Ascending aorta (tissue), 2 donors: ENCODE results near the gene SOHLH2. TPM values are rescaled to one million over a fixed set of nuclear protein-coding genes. Genes with fewer than 3 reads are reported as not detected.

ENCODE experiments used
- DNase-seq, 2 donors: peaks; one replicate each; pipeline ENCODE4 v3.0.0-alpha.2; 2019; ENCODE audit warnings: low spot score in 2 of 2
- H3K27ac ChIP-seq, 2 donors: fragments of 200-600 bp; sonication (generic); one replicate each; pipeline ENCODE4 v1.5.1; 2016 to 2017; ENCODE audit warnings: mild to moderate bottlenecking in 1 of 2
- H3K27me3 ChIP-seq: fragments of 200-600 bp; sonication (generic); one replicate; pipeline ENCODE4 v1.5.1; 2017
- H3K36me3 ChIP-seq, 2 donors: fragments of 200-600 bp; sonication (generic); one replicate each; pipeline ENCODE4 v1.5.1; 2016
- H3K4me1 ChIP-seq, 2 donors: fragments of 200-600 bp; sonication (generic); one replicate each; pipeline ENCODE4 v1.5.1; 2016 to 2017; ENCODE audit warnings: mild to moderate bottlenecking in 1 of 2
- H3K4me3 ChIP-seq, 2 donors: fragments of 200-600 bp; sonication (generic); one replicate each; pipeline ENCODE4 v1.5.1; 2016 to 2017; ENCODE audit warnings: mild to moderate bottlenecking in 1 of 2
- H3K9me3 ChIP-seq, 2 donors: fragments of 200-600 bp; sonication (generic); one replicate each; pipeline ENCODE4 v1.5.1; 2016
- CTCF ChIP-seq, 3 experiments: fragments of 200-600 bp in 2 of 3; fragments of 450-650 bp in 1 of 3; sonication (generic) in 2 of 3; IDR thresholded peaks; one replicate each; pipeline ENCODE4 v1.5.1; 2016 to 2019; ENCODE audit warnings: antibody characterized with exemption in 3 of 3, mild to moderate bottlenecking in 1 of 3, moderate library complexity in 1 of 3
- intact Hi-C: fragments of 100-400 bp; cut with DNase I; formaldehyde crosslinking; loops from one replicate; pipeline ENCODE4 v1.15.1; 2023
- total RNA-seq: library from RNA; depleted of rRNA; stranded (reverse); fragments of >200 nt; gene quantifications from one replicate; pipeline ENCODE4 v1.1.0, GENCODE V29; 2016

Gene SOHLH2
- total RNA-seq, 1 donor from 2014 or later: not detected

- H3K27ac ChIP-seq: no peak overlapping the region
- H3K9me3 ChIP-seq: no peaks in the 10 kb centered on the region
- DNase-seq: peak; percentile 18 to 68
- H3K36me3 ChIP-seq: no peaks in the 10 kb centered on the region
- intact Hi-C loops: no loop called here
- H3K27me3 ChIP-seq: no peaks in the 10 kb centered on the region
- peaks cover 0 to 4% of the 10 kb centered on the region in 2 donors for H3K4me1 ChIP-seq
- no peak for TF ChIP-seq CTCF (IDR thresholded peaks at IDR 0.05)
- H3K4me3 ChIP-seq: no peak overlapping the region
Measured at GRCh38 chr13:36163809-36164308, 50.5 kb downstream of the SOHLH2 start.

- Histone ChIP-seq H3K27me3 (no peaks in the 10 kb centered on the region), H3K36me3 (no peaks in the 10 kb centered on the region), H3K4me3 (no peak overlapping the region), H3K9me3 (no peaks in the 10 kb centered on the region), H3K4me1 (peaks cover 0 to 4% of the 10 kb centered on the region in 2 donors), H3K27ac (no peak overlapping the region)
- DNase-seq: no peak
- no peak for TF ChIP-seq CTCF (IDR thresholded peaks at IDR 0.05)
- intact Hi-C loops: no loop called here
Measured at GRCh38 chr13:36163286-36163685, 51.1 kb downstream of the SOHLH2 start.

GRCh38 chr13:36160297-36160696 is 54.1 kb downstream of the SOHLH2 start:
- no peak for TF ChIP-seq CTCF (IDR thresholded peaks at IDR 0.05)
- Histone ChIP-seq H3K9me3 (no peaks in the 10 kb centered on the region), H3K27ac (no peak overlapping the region), H3K36me3 (no peaks in the 10 kb centered on the region), H3K27me3 (no peaks in the 10 kb centered on the region), H3K4me3 (no peak overlapping the region), H3K4me1 (peaks cover 0 to 4% of the 10 kb centered on the region in 2 donors)
- intact Hi-C loops: no loop called here
- DNase-seq: no peak

DNA sequence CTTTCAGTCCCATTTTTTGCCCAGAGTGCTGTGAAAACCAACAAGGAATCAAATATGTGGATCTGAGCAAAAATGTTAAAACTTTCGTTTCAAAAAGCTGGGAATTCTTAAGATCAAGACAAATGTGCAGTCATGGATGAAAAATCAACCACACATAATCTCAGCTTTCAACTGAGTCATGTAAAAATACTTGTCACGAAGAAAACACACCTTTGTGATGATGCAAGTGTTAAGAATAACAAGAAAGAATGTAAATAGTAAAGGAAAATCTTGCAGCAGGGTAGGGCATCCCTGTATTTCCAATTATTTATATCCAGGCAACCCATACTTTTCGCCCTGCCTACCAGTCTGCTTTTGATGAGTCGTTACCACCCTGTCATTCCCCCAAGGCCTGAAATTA is 55.7 kb downstream of the SOHLH2 start:
- Histone ChIP-seq H3K27me3 (no peaks in the 10 kb centered on the region), H3K36me3 (no peaks in the 10 kb centered on the region), H3K4me3 (no peak overlapping the region), H3K4me1 (peaks cover 0 to under 1% of the 10 kb centered on the region in 2 donors), H3K9me3 (no peaks in the 10 kb centered on the region), H3K27ac (no peak overlapping the region)
- intact Hi-C loops: no loop called here
- no peak for TF ChIP-seq CTCF (IDR thresholded peaks at IDR 0.05)
- no peak for DNase-seq

DNA sequence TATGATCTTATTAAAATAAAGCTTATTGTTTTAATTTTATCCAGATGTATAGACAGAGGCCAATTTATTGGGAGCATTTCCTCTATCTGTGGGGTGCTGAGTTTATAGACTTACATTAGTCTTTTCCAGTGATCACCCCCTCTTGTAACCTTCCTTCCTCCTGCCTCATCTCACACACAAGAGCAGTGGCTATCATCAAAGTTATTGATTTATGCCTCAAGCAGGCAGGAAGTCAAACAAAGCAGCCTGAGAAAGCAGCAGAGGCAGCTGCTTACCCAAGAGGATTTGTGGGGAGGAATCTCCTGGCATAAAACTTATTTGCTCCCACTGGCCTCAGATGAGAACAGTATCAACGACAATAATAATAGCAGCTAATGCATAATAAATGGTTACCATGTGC is 56.9 kb downstream of the SOHLH2 start:
- Histone ChIP-seq H3K27ac (no peak overlapping the region), H3K27me3 (no peaks in the 10 kb centered on the region), H3K36me3 (no peaks in the 10 kb centered on the region), H3K4me1 (no peaks in the 10 kb centered on the region), H3K4me3 (no peak overlapping the region), H3K9me3 (no peaks in the 10 kb centered on the region)
- intact Hi-C loops: no loop called here
- no peak for DNase-seq
- no peak for TF ChIP-seq CTCF (IDR thresholded peaks at IDR 0.05)
